HG03103 (cell line): ENCODE data around the gene MOB3A.

Experiments used
- ATAC-seq: cut with Tn5 transposase; IDR thresholded peaks from one replicate; pipeline ENCODE4 v1.9.1; 2021; ENCODE audit warnings: low read depth; ENCODE audit not compliant: unreplicated experiment

The MOB3A gene

DNA sequence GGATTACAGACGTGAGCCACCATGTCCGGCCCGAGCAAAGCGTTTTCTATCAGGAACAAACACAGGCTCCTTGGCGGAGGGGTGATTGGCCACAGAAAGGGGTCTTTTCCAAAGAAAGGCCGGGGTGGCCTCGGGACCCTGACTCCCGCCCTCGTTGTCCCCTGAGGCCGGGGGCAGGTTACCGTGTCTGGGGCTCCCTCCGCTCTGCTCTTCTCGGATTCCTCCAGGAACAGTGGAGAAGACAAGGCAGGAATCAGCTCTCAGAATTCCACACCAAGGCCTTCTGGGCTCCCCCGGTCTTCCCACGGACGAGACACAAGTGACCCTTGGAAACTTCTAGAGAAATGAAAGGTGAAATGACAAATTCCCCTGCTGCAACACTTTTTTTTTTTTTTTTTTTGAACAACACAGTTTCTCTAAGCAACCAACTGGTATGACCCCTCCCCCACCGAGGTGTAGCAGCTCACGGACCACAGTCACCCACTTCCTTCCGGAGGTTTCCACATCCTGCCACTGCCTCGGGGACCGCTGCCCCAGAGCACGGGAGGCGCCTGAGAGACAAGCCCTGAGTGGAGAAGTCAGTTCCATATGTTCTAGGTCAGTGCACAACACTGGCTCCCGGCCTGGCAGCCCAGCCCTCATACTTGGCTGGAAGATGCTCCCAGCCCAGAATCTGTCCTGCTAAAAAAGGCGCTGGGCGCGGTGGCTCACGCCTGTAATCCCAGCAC lies 11.0 kb downstream of the MOB3A start:
- no peak for ATAC-seq

DNA sequence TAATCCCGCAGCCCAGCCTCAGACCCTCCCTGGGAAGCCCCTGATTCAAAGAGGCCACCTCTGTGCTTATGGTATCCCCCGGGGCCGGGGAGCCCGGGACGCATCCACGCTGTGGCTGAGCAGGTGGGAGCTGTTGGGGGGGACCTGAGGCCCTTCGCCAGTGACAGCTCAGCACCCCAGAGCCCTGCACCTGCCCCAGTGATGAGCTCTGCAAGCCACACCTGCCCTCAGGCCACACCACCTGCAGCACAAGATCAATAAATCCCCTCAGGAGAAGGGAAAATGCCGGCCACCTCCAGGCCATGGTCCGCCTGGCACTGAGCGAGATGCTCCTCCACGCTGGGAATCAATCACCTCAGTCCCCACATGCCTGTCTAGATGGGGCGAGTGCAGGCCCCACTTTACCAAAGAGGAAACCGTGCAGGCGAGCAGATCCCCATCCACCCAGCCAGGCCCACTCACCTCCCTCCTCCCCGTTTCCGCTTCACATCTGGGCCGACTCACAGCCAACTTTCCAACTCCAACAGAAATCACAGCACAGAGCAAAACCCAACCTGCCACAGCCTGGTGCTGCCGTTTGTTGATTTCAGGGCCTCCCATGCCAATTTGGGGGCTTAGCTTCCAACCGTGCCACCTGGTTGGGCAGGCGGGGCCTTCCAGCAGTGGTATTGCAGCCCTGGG lies 12.8 kb downstream of the MOB3A start:
- ATAC-seq: no peak

DNA sequence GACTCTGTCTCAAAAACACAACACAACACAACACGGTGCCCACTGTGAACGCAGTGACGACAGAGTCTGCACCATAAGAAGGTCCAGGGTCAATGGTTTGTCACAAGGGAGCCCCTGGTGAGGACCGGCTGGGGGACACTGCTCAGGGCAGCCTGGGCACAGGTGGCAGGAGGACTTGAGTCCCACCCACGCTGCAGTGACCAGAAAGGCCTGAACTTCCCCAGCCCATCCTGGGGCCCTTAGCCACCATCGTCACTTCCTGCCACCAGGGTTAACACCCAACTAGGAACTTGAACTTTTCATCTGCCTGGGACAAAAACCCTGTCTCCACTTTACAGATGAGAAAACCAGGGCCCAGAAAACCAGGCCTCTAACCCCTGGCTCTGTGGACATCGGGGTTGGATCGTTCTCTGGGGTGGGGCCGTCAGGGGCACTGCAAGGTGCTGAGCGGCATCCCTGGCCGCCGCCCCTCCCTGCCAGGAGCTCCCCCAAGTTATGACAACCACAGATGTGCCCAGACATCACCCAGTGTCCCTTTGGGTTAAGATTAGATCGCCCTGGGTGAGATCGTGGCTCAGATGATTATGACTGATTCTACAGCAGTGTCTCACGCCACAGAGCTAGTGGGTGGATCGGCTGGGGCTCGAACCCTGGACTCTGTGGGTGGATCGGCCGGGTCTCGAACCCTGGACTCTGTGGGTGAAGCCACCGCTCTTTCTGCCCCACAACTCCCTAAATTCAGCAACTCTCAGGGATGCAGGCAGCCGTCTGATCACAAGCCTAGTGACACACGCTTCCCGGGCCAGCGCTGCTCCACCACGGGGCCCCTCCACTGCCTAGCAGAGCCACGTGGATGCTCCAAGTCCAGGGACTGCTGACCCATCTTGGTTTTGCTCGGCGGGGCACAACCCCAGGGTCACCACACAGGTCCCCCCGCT lies 14.0 kb downstream of the MOB3A start:
- no peak for ATAC-seq

DNA sequence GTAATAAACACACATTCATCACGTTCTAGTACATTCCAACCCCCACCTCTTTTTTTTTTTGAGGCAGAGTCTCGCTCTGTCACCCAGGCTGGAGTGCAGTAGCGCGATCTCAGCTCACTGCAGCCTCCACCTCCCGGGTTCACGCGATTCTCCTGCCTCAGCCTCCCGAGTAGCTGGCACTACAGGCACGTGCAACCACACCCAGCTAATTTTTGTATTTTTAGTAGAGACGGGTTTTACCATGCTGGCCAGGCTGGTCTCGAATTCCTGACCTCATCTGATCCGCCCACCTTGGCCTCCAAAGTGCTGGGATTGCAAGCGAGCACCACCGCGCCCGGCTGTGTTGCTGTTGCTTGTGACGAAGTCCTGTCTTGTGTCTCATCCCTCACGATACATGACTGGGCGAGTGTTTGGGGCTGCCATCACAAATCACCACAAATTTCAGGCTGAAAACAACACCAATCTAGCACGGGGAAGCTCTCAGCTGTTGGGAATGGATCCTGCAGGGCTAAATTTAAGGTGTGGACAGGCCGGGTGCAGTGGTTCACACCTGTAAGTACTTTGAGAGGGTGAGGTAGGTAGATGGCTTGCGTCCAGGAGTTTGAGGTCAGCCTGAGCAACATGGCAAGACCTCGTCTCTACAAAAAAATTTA lies 15.7 kb downstream of the MOB3A start:
- ATAC-seq: no peak

DNA sequence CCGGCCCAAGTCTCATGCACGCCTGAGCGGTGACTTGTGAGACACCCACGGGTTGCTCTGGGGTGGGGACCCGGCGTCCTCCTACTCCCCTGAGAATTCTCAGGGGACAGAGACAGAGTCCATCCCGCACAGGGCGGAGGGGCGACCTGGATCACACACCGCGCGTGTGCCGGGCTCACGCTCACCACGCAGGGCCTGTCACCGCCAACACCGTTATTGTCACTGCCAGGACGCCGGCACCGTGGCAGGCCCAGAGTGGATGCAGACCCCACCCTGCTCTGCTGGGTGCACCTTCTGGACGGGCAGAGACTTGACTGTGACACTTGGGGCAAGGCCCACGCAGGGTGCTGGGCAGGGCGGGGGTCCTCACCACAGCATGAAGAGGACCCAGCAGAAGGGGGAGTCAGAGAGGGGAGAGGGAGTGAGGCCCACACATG lies 16.2 kb downstream of the MOB3A start:
- ATAC-seq: no peak

DNA sequence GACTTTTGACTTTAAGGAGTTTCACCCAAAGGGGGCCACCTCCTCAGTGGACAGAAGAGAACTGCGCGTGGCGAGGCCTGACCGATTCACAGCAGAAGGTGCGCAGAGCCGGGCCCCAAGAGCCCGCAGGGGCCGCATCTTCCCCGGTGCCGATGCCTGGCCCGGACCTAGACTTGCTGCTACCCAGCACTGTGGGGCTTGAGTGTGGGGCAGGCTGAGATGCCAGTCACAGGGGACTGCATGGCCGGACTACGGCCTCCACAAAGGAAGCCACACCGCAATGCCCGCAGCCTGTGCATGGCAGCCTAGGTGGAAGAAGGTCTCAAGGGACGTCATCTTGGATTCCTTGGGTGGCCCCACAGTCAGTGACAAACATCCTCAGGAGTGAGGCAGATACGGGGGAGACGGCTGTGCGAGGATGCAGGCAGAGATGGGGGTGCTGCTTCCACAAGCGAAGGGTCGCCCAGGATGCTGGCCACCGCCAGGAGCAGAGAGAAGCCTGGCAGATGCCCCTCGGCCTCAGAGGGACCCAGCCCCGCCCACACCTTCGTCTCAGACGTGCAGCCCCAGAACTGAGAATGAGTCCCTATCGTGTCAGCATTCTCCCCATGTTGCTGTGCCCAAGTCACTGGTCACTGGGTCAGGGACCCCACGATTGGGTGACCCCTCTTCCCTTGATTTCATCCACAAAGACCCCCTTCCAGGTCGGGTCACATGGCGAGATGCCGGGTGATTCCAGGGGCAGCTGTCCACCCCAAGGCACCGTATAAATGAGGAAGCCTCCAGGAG lies 16.9 kb downstream of the MOB3A start:
- ATAC-seq: no peak

DNA sequence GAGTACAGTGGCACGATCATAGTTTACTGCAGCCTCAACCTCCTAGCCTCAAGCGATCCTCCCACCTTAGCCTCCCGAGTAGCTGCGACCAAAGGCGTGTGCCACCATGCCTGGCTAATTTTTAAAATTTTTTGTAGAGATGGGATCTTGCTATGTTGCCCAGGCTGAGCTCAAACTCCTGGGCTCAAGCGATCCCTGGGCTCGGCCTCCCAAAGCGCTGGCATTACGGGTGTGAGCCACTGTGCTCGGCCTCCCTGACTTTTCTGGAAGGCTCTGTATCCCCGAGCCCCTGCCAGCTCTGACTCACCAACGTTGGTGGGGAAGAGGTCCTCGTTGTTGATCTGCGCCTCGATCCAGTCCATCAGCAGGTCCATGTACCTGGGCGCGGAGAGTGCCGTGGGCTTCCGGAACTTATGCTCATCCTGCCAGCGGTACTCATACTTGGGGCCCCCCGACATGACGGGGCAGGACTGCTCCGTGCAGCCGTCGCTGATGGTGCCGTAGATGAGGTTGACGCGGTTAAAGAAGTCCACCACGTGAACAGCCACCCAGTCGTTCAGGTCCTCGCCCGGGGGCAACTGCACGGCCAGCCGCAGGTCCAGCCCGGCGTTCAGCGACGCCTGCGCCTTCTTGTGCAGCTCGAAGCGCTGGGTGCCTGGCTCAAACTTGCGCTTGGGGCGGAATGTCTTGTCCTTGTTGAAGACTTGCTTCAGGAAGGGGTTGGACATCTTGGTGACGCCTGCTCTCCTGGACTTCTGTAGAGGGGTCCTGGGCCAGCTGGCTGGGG lies 18.1 kb downstream of the MOB3A start:
- no peak for ATAC-seq

DNA sequence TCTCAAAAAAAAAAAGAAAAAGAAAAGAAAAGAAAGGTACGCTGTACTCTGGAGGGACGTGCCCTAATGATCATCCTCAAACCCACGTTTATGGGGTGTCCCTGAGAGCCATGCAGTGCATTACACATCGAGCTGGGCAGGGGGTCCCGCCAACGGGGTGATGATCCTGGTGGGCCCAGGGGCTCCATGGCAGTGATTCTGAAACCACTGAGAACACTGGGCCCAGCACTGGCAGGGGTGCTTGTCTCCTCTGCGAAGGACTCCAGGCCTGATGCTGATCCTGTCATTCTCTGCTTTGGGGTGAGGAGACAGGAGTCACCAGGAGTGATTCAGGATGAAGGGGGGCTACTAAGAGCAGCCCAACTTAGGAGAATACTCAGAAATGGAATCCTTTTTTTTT lies 18.7 kb downstream of the MOB3A start:
- no peak for ATAC-seq

DNA sequence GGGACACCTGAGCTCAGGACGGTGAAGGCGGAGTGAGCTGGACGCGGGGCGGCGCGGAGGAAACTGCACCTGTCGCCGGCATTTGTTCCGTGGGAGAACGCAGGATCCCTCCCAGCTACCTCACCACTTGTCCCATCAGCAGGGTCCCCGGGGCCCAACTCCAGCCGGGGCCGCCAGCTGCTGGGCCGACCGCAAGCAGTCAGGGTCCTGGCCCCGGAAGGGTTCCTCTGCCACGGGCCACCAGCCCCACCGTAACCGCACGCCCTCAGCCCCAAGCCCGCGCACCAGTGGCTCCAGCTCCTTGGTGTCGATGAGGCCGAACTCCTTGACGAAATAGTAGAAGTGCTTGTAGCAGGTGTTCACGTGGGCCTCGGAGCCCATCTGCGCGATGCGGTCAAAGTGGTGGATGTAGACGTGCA lies 19.6 kb downstream of the MOB3A start:
- ATAC-seq: no peak

DNA sequence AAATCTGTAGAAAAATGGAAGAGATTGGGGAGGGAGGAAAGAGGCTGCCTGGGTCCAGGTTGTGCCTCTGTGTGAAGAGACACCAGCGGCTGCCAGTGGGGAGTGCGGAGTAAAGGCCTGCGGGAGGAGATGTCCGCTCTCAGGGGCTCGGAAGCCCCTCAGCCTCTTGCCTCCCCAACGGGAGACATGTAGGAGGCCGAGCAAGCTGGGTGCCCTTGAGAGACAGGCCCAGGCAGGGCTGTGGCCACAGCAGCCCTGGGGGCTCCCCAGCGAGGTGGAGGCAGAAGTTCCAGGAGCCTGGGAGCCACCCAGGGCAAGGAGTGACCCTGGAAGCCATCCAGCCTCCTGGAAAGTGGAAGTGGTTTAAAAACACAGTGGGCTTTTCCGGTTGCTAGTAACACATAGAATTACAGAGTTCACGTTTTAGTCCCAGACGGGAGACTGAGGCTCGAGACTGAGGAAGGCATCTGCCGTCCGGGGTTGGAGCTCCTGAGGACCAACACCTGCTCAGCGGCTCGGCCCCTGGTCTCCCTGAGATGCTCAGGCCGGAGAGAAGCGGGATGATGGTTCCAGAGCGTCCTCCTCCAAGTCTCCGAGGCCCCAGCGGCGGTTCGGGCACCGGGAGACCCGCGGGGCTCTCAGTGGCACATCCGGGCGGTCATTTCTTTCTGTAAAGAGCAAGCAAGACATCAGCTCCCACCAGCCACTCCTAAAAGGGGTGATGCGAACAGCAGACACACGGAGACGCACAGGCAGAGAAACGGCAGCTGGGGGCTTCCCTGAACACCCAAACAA lies 23.2 kb downstream of the MOB3A start:
- ATAC-seq: no peak

DNA sequence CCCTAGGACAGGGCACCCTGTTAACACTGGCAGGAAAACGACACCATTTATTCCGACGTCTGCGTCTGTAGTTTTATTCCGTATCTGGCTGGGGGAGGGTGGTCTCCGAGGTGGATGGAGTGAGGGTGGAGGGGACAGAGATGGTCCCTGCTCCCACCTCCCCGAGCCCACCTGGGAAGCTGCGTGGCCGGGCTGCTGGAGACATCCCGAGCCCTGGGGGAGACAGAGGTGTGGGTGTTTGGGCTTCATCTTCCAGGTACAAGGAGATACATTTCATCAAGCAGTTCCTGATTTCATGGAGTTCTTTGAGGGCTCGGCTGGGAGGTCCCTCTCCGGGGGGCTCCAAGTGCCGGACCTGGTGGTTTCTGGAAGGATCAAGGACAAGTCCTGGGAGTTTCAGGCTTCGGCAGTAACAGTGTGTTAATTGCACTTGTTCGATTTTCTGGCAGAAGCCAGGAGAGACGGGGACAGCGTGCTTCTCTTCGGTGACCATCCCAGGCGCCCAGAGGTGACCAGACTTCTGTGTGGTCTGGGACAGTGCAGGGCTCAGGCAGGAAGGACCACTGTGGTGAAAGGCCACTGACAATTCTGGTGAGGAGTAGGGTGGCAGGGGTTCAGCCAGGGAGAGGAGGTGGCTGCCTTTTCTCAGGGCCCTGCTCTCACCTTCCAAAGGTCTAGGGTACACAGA lies 25.0 kb downstream of the MOB3A start:
- no peak for ATAC-seq

DNA sequence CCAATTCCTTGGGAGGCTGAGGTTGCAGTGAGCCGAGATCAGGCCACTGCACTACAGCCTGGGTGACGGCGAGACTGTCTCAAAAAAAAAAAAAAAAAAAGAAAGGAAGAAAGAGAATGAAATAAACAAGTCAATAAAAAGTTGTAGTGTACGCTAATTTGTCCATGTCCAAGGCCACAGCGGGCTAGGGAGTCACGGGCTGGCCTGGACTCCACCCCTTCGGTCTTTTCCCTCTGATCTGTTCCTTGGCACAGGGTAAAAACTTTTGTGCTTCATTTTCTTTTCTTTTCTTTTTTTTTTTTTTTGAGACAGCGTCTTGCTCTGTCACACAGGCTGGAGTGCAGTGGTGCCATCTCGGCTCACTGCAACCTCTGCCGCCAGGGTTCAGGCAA lies 25.7 kb downstream of the MOB3A start:
- ATAC-seq: no peak

DNA sequence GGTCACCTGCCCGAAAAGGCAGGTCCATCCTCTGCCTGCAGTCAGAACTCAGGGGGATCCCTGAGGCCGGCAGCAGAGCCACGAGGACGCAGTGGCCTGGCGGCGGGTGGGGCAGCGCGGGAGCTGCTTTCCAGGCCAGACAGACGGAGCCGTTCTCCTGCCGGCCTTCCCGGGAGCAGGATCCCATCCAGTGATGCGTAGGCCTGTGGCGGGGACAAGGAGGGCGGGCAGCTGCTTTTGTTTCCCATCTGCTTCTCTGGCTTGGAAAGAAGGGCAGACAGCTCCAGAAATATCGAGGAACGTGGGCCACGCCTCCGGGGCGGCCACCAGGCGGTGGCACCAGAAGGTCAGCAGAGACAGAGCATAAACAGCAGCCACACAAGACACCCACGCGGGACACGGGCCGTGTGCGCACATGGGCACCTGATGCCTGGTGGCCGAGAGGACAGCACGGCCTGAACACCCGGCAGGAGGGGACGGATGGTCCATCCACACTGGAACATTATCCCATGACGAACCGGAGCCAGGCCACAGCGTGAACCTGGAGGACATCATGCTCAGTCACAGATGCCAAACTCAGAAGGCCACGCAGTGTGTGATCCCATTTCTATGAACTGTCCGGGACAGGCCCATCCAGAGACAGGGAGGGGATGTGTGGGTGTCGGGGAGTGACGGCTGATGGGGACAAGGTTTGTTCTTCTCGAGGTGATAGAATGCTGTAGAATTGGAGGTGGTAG lies 31.2 kb downstream of the MOB3A start:
- no peak for ATAC-seq

DNA sequence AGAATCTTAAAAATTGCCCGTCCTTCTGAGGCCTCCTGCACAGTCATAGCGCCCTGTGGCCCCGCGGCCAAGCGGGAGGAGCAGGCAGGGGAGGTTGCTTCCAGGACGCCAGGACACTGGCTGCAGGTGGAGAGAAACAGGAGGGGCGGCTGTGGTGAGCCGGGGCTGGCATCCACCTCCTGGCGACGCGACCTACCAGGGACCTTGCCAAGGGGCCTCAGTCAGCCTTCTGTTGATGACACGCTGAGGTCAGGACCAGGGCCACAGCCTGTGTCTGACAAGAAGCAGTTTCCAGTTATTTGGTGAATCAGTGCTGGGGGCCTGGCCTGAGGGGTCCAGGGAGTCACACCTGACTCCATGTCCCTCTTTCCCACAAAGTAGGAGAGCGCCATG lies 31.7 kb downstream of the MOB3A start:
- ATAC-seq: no peak

DNA sequence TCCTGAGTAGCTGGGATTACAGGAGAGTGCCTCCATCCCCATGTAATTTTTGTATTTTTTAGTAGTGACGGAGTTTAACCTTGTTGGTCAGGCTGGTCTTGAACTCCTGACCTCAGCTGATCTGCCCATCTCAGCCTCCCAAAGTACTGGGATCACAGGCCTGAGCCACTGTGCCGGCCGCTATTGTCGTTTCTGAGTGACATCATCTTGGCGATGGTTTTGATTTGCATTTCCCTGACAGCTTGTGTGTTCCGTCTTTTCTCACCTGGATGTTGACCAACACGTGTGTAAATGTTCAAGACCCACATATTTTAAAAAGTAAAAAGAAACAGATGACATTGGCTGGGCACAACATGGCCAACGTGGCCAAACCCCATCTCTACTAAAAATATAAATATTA lies 32.3 kb downstream of the MOB3A start:
- no peak for ATAC-seq

DNA sequence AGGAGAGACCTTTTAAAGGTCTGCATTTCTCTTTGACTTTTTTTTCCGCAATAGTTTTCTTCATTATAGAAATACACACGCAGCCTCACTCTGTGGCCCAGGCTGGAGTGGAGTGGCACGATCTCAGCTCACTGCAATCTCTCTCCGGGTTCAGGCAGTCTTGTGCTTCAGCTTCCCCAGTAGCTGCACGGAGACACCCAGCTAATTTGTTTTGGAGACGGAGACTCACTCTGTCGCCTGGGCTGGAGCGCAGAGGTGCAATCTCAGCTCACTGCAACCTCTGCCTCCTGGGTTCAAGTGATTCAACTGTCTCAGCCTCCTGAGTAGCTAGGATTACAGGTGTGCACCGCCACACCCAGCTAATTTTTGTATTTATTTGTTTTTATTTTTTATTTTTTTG lies 33.4 kb downstream of the MOB3A start:
- no peak for ATAC-seq

DNA sequence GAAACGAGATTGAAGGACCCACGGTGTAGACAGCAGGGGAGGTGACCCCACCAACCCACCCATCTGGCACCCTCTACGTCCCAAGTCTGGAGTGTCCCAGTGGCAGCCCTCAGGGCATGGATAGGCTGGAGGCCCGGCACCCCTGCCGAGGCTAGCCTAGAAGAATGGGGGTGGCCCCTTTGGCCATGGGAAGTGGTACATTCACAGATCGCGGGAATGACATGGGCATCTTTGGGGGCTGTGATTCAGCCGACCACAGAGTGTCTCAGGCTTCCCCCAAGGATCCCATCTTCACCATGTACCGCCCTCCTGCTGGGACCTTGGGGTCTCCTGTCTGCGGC lies 33.8 kb downstream of the MOB3A start:
- no peak for ATAC-seq
